H9 (cell line): ENCODE results near the gene RGSL1. TPM values are rescaled to one million over a fixed set of nuclear protein-coding genes. Genes with fewer than 3 reads are reported as not detected.

Experiments
- DNase-seq: peaks from one replicate; pipeline ENCODE4 v3.0.0-alpha.2; 2017
- H2AFZ ChIP-seq: one replicate; pipeline ENCODE4 v1.6.1; 2013; ENCODE audit warnings: mild to moderate bottlenecking, low read length, control low read depth, moderate library complexity
- H2AK5ac ChIP-seq: 2 replicates; pipeline ENCODE4 v1.6.1; 2013; ENCODE audit warnings: low read length, control low read depth, mixed read lengths; ENCODE audit not compliant: insufficient read length
- H2BK120ac ChIP-seq: one replicate; pipeline ENCODE4 v1.6.1; 2013; ENCODE audit warnings: low read depth, mild to moderate bottlenecking, low read length, control low read depth, inconsistent platforms; ENCODE audit not compliant: poor library complexity, severe bottlenecking
- H2BK12ac ChIP-seq: 2 replicates; pipeline ENCODE4 v1.6.1; 2013; ENCODE audit warnings: low read length, control low read depth, mixed read lengths, low read depth; ENCODE audit not compliant: insufficient read length
- H2BK15ac ChIP-seq: 2 replicates; pipeline ENCODE4 v1.6.1; 2013; ENCODE audit warnings: low read depth, low read length, control low read depth
- H2BK20ac ChIP-seq: one replicate; pipeline ENCODE4 v1.6.1; 2013; ENCODE audit warnings: low read depth, mild to moderate bottlenecking, low read length, control low read depth, inconsistent platforms; ENCODE audit not compliant: poor library complexity, severe bottlenecking
- H2BK5ac ChIP-seq: 2 replicates; pipeline ENCODE4 v1.6.1; 2013; ENCODE audit warnings: low read length, control low read depth, mixed read lengths; ENCODE audit not compliant: insufficient read length
- H3K14ac ChIP-seq: 2 replicates; pipeline ENCODE4 v1.6.1; 2013; ENCODE audit warnings: low read length, control low read depth; ENCODE audit not compliant: insufficient read depth
- H3K18ac ChIP-seq: 2 replicates; pipeline ENCODE4 v1.6.1; 2013; ENCODE audit warnings: low read depth, mild to moderate bottlenecking, mixed read lengths, low read length, control low read depth; ENCODE audit not compliant: insufficient read length
- H3K23ac ChIP-seq: 2 replicates; pipeline ENCODE4 v1.6.1; 2013; ENCODE audit warnings: low read length, control low read depth, mixed read lengths, low read depth; ENCODE audit not compliant: insufficient read length
- H3K23me2 ChIP-seq: 2 replicates; pipeline ENCODE4 v1.6.1; 2013; ENCODE audit warnings: low read depth, mild to moderate bottlenecking, mixed read lengths, low read length, control low read depth; ENCODE audit not compliant: insufficient read length, poor library complexity, severe bottlenecking
- H3K27ac ChIP-seq: 2 replicates; pipeline ENCODE4 v1.5.1; 2013; ENCODE audit warnings: low read length, control low read depth, mixed read lengths, low read depth; ENCODE audit not compliant: insufficient read length
- H3K27me3 ChIP-seq: 2 replicates; pipeline ENCODE4 v1.6.1; 2013; ENCODE audit warnings: low read length, control low read depth, inconsistent platforms; ENCODE audit not compliant: insufficient read depth
- H3K4ac ChIP-seq: 2 replicates; pipeline ENCODE4 v1.6.1; 2013; ENCODE audit warnings: low read depth, mild to moderate bottlenecking, control low read depth, inconsistent platforms, low read length, moderate library complexity
- H3K4me1 ChIP-seq: 2 replicates; pipeline ENCODE4 v1.6.1; 2013; ENCODE audit warnings: low read length, control low read depth, inconsistent platforms; ENCODE audit not compliant: insufficient read depth
- H3K4me2 ChIP-seq: 2 replicates; pipeline ENCODE4 v1.6.1; 2013; ENCODE audit warnings: low read length, control low read depth, mixed read lengths; ENCODE audit not compliant: insufficient read length, insufficient read depth
- H3K56ac ChIP-seq: 2 replicates; pipeline ENCODE4 v1.6.1; 2013; ENCODE audit warnings: low read depth, mild to moderate bottlenecking, mixed read lengths, low read length, control low read depth; ENCODE audit not compliant: insufficient read length
- H3K79me1 ChIP-seq: 2 replicates; pipeline ENCODE4 v1.6.1; 2013; ENCODE audit warnings: low read depth, mild to moderate bottlenecking, moderate library complexity, low read length, control low read depth, inconsistent platforms; ENCODE audit not compliant: insufficient read depth, poor library complexity, severe bottlenecking
- H3K79me2 ChIP-seq: 2 replicates; pipeline ENCODE4 v1.6.1; 2013; ENCODE audit warnings: low read length, control low read depth, inconsistent platforms; ENCODE audit not compliant: insufficient read depth
- H3K9ac ChIP-seq: 2 replicates; pipeline ENCODE4 v1.6.1; 2013; ENCODE audit warnings: low read length, control low read depth, mixed read lengths; ENCODE audit not compliant: insufficient read length; ENCODE audit errors: extremely low read depth
- H3K9me3 ChIP-seq: one replicate; pipeline ENCODE4 v1.6.1; 2013; ENCODE audit warnings: low read depth, low read length, inconsistent platforms; ENCODE audit not compliant: control insufficient read depth
- H3T11ph ChIP-seq: one replicate; pipeline ENCODE4 v1.6.1; 2013; ENCODE audit warnings: mild to moderate bottlenecking, low read length, control low read depth, inconsistent platforms
- H4K20me1 ChIP-seq: one replicate; pipeline ENCODE4 v1.6.1; 2013; ENCODE audit not compliant: control insufficient read depth, insufficient read length, insufficient read depth
- H4K5ac ChIP-seq: 2 replicates; pipeline ENCODE4 v1.6.1; 2013; ENCODE audit warnings: low read depth, mild to moderate bottlenecking, mixed read lengths, low read length, control low read depth; ENCODE audit not compliant: insufficient read length
- H4K8ac ChIP-seq: replicated peaks from 2 replicates; pipeline ENCODE4 v1.6.1; 2013; ENCODE audit warnings: low read length, control low read depth, mixed read lengths, low read depth; ENCODE audit not compliant: insufficient read length
- H4K91ac ChIP-seq: 2 replicates; pipeline ENCODE4 v1.6.1; 2013; ENCODE audit warnings: low read depth, mild to moderate bottlenecking, moderate library complexity, mixed read lengths, low read length, control low read depth; ENCODE audit not compliant: insufficient read length
- H3K27ac Mint-ChIP-seq, 3 experiments: 2 replicates in 2 of 3; 3 replicates in 1 of 3; pipeline ENCODE4 v1.8.0; 2020 to 2021; ENCODE audit warnings: mixed read lengths in 3 of 3, mild to moderate bottlenecking in 1 of 3, moderate library complexity in 1 of 3
- H3K27me3 Mint-ChIP-seq: 2 replicates; pipeline ENCODE4 v1.8.0; 2021; ENCODE audit warnings: low read depth, mild to moderate bottlenecking, moderate library complexity, mixed read lengths
- H3K36me3 Mint-ChIP-seq, 3 experiments: 2 replicates in 2 of 3; 3 replicates in 1 of 3; pipeline ENCODE4 v1.8.0; 2020 to 2021; ENCODE audit warnings: low read depth in 3 of 3, mixed read lengths in 3 of 3; ENCODE audit not compliant: insufficient read depth in 1 of 3
- H3K4me1 Mint-ChIP-seq, 2 experiments: 2 replicates each; pipeline ENCODE4 v1.8.0; 2020; ENCODE audit warnings: mixed read lengths in 2 of 2
- H3K4me3 Mint-ChIP-seq, 2 experiments: 2 replicates in 1 of 2; 3 replicates in 1 of 2; pipeline ENCODE4 v1.8.0; 2020 to 2021; ENCODE audit warnings: mild to moderate bottlenecking in 2 of 2, mixed read lengths in 2 of 2, moderate library complexity in 1 of 2
- H3K9me3 Mint-ChIP-seq, 2 experiments: 2 replicates in 1 of 2; 3 replicates in 1 of 2; pipeline ENCODE4 v1.8.0; 2020; ENCODE audit warnings: mild to moderate bottlenecking in 2 of 2, mixed read lengths in 2 of 2, moderate library complexity in 1 of 2
- WGBS: extraction: QIAGEN DNeasy Blood & Tissue Kit; methylation state at CpG from one replicate; pipeline ENCODE4 v1.1.7; 2013; ENCODE audit warnings: missing lambda C conversion rate, low lambda C conversion rate, mixed read lengths; ENCODE audit not compliant: insufficient read length; ENCODE audit errors: extremely low coverage; 5-methylcytosine and 5-hydroxymethylcytosine counted together
- total RNA-seq: library from RNA; stranded (reverse); gene quantifications from 2 replicates; pipeline ENCODE4 v1.2.1, GENCODE V29; 2021
- TF ChIP-seq, protein P1 (sequence below): fragments of 200-600 bp; sonication (generic); conservative IDR thresholded peaks from 3 replicates; pipeline ENCODE4 v1.8.0; 2021; ENCODE audit warnings: antibody characterized with exemption, mild to moderate bottlenecking

RGSL1 gene
- total RNA-seq, 1 experiment from 2014 or later, result not detected

DNA sequence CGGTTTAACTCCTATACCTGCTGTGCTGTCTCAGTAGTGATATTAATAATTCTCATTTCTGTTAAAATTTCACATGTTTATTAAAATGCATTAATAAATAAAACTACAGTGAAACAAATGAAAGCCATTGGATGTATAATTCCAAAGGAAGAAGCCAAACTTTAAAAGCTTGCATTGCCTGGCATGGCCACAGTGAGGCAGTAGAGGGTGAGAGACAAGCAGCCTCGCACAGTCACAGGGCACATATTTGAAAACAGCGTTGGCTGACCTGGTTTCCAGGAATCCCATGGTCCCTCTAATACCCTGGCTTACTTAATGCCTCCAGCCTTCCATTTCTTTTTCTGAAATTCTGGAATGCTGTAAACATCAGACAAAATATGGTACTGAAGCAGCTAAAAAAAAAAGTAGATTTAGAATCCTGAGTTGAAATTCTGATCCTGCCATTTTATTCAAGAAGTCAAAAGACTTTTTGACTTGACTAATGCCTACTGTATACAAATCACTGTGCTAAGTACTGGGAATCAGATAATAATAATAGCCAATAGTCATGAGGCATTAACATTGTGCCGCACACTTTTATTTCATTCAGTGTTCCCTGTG, 145.8 kb downstream of the RGSL1 start:
- H3K79me2 ChIP-seq, result no peaks in the 10 kb centered on the region
- no peak overlapping the region for H2BK20ac ChIP-seq
- no peak overlapping the region for H2BK15ac ChIP-seq
- no peak overlapping the region for H2AFZ ChIP-seq
- TF ChIP-seq, protein P1, sequence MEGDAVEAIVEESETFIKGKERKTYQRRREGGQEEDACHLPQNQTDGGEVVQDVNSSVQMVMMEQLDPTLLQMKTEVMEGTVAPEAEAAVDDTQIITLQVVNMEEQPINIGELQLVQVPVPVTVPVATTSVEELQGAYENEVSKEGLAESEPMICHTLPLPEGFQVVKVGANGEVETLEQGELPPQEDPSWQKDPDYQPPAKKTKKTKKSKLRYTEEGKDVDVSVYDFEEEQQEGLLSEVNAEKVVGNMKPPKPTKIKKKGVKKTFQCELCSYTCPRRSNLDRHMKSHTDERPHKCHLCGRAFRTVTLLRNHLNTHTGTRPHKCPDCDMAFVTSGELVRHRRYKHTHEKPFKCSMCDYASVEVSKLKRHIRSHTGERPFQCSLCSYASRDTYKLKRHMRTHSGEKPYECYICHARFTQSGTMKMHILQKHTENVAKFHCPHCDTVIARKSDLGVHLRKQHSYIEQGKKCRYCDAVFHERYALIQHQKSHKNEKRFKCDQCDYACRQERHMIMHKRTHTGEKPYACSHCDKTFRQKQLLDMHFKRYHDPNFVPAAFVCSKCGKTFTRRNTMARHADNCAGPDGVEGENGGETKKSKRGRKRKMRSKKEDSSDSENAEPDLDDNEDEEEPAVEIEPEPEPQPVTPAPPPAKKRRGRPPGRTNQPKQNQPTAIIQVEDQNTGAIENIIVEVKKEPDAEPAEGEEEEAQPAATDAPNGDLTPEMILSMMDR, result peak; percentile 88
- peaks cover 2% of the 10 kb centered on the region for H4K20me1 ChIP-seq
- WGBS, result no CpG with 5 or more reads among the region's 4 CpGs
- no peak overlapping the region for H2BK5ac ChIP-seq
- H3K14ac ChIP-seq, result no peak overlapping the region
- H4K91ac ChIP-seq, result no peak overlapping the region
- no peak overlapping the region for H3K4ac ChIP-seq
- no peak overlapping the region for H3K4me2 ChIP-seq
- Mint-ChIP-seq H3K36me3 (peaks cover 0 to 8% (median 0%) of the 10 kb centered on the region in 3 experiments; a peak in 4 of 7 replicates), H3K27me3 (peaks cover 6% of the 10 kb centered on the region), H3K4me3 (no peak overlapping the region), H3K27ac (no peak overlapping the region), H3K4me1 (peaks cover 9 to 10% of the 10 kb centered on the region in 2 experiments), H3K9me3 (peaks cover 0 to 2% of the 10 kb centered on the region in 2 experiments; a peak in 1 of 5 replicates)
- no peaks in the 10 kb centered on the region for H3K4me1 ChIP-seq
- no peak overlapping the region for H3K18ac ChIP-seq
- no peak overlapping the region for H2AK5ac ChIP-seq
- H3K9me3 ChIP-seq, result no peaks in the 10 kb centered on the region
- H3T11ph ChIP-seq, result no peak overlapping the region
- H3K27me3 ChIP-seq, result no peaks in the 10 kb centered on the region
- no peaks in the 10 kb centered on the region for H3K79me1 ChIP-seq
- no peaks in the 10 kb centered on the region for H3K23me2 ChIP-seq
- no peak overlapping the region for H2BK12ac ChIP-seq
- no peak overlapping the region for H3K9ac ChIP-seq
- peak; percentile 72 for DNase-seq
- H3K23ac ChIP-seq, result no peak overlapping the region
- H4K5ac ChIP-seq, result no peak overlapping the region
- no peak overlapping the region for H2BK120ac ChIP-seq
- H3K56ac ChIP-seq, result no peak overlapping the region
- no peak overlapping the region for H4K8ac ChIP-seq
- no peak overlapping the region for H3K27ac ChIP-seq
